ENCODE data around the gene TMEM158.

The TMEM158 gene

GRCh38 chr3:45204136-45204535, 22.0 kb downstream of the TMEM158 start:
- DNase-seq (ENCODE audit: low read depth, low spot score): no peak

GRCh38 chr3:45199837-45200648, 26.0 kb downstream of the TMEM158 start:
- peak; percentile 86 for DNase-seq (ENCODE audit: low read depth, low spot score)

- DNase-seq (ENCODE audit: low read depth, low spot score): no peak
Observed at GRCh38 chr3:45198264-45199260, 27.5 kb downstream of the TMEM158 start.

DNA sequence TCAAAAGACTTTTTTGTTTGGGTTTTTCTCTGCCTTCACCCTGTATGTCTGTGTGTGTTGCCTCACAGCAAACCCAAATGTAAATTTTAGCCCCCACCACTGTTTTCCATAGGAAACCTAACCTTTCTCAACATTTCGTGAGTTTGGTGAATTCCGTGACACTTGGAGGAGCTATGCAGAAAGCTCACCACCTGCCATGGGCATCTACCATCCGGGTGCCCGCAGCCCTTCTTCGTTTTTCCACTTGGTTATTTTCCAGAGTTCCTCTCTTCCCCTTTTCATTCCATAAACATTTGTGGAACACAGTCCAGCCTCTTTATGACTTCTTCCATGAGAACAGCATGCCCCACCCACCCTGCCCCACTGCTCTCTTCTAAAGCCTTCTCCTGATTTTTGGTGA, 31.3 kb downstream of the TMEM158 start:
- no peak for DNase-seq (ENCODE audit: low read depth, low spot score)

DNA sequence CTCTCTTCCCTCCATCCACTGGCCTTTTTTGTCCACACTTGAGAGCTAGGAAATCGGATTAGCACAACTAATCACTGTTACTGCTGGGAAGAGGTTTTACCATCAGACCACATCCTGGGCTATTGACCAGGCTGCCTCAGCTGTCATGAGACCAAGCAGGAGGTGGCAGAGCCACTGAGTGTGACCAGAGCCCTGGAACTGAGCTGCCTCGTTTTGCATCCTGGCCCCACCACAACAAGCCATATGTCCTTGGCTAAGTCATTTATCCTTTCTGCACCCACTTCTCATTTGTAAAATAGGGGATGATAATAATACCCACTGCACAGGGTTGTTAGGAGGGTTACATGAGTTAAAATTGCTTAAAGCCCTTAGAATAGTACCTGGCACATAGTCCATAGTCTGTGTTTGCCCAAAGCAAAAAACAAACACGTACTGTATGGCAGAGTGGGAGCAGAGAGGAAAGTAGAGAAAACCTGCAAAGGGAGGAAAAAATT, 34.1 kb downstream of the TMEM158 start:
- no peak for DNase-seq (ENCODE audit: low read depth, low spot score)

DNA sequence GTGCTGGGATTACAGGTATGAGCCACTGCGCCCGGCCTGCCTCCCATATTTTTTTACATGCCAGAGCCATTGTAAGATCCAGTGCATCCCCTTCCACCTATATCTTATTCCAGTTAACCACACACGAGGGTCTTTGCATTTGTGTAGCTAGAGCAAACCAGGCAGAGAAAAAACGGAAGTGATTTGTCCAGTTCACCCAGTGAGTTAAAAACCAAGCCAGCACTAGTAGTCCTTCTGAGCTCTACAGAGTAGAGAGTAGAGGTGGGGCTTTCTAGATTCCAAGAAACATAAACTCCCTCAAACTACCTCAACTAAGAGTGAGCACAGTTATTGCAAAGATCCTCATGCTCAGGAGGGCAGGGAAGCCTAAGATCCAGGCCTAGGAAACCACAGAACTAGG, 34.7 kb downstream of the TMEM158 start:
- no peak for DNase-seq (ENCODE audit: low read depth, low spot score)

GRCh38 chr3:45188719-45189659, 37.1 kb downstream of the TMEM158 start:
- DNase-seq (ENCODE audit: low read depth, low spot score): no peak

GRCh38 chr3:45187694-45188141, 38.4 kb downstream of the TMEM158 start:
- DNase-seq (ENCODE audit: low read depth, low spot score): no peak

- no peak for DNase-seq (ENCODE audit: low read depth, low spot score)
Observed at GRCh38 chr3:45186871-45187270, 39.2 kb downstream of the TMEM158 start.

GRCh38 chr3:45185461-45185860, 40.6 kb downstream of the TMEM158 start:
- no peak for DNase-seq (ENCODE audit: low read depth, low spot score)

DNA sequence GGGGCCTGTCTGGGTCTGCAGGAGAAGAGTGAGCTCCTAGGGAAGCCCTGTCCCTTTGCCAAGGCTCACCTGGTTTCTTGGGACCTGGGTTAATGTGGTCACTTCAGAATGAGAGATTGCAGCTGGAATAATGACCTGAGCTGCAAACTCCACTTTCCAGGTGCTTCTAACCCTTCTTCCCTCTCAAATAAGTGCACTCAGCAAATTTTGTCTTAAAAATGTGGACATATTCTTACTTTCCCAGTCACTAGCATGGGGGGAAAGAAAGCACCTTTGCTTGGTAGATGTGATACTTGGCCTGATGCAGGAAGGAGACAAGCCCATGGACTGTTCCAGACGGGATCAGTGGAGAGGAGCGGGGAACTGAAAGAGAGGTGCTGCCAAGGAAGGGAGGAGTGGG, 41.0 kb downstream of the TMEM158 start:
- DNase-seq (ENCODE audit: low read depth, low spot score): no peak

- no peak for DNase-seq (ENCODE audit: low read depth, low spot score)
Observed at GRCh38 chr3:45183872-45184262, 42.2 kb downstream of the TMEM158 start.

DNA sequence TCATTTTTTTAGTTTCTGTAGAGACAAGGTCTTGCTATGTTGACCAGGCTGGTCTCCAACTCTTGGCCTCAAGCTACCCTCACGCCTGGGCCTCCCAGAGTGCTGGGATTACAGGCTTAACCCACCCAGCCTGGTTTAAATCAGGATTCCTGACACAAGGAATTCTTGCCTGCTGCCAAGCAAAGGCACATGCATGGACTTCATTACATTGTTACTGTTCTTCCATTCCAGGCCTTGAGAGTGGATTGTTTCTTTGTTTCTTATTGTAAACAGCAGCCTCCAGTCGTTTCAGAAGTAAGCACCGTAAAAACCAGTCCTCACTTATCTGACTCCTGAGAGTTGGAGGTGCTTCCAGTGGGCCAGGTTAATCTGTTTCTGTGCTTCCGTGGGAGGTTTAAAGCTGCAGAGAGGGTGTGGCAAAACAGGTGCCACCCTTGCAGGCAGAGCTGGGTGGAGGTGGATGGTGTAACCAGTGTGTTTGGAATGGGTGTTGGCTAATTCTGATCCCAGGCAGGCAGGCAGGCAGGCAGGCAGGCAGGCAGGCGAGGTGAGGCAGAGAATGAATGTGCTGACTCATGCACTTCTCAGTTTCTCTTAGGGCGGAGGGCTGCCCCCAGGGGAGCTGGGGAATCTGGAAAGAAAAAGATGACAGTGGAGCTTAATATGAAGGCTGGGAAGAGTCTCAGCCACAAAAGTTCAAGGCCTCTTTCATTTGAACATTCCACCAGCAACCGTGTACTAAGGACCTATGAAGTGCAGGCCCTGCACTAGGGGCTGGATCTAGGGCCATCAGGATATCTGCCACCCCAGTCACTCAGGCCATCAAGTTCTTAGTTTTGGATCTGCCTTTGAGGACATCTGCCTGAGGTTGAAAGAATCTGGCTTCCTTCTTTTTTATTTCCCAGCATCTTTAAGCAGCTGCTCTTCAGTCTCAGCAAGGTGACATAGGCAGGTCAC, 42.9 kb downstream of the TMEM158 start:
- DNase-seq (ENCODE audit: low read depth, low spot score): peak; percentile 75

DNA sequence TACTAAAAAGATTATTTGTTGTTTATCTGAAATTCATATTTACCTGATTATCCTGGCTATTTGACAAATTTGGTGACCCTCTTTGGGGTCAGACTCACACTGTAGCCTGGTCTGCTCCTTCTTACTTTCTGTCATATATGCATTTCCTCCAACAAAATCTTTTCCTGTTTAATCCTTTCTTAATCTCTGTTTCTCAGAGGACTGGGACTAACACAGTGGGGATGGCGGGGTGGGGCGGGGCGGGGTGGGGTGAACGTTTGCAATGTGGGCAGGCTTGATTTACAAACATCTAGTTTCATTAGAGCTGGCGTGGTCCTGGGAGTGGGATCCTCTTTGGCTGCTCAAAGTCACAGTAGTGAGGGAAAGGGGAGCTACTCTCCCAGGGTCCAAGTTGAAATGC, 44.6 kb downstream of the TMEM158 start:
- DNase-seq (ENCODE audit: low read depth, low spot score): no peak

- DNase-seq (ENCODE audit: low read depth, low spot score): no peak
Observed at GRCh38 chr3:45180899-45181298, 45.2 kb downstream of the TMEM158 start.

DNA sequence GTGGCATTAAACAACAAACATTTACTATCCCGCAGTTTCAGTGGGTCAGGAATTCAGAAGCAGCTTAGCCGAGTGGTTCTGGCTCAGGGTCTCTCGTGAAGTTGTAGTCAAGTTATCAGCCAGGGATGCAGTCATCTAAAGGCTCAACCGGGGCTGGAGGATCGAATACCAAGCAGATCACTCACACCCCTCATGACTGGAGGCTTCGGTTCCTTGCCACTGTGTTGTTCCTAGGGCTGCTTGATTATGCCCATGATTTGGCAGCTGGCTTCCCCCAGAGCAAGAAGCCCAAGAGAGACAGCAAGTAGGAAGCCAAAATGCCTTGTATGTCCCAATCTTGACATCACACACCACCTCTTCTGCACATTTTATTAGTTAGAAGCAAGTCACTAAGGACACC, 46.0 kb downstream of the TMEM158 start:
- peak; percentile 54 for DNase-seq (ENCODE audit: low read depth, low spot score)

DNA sequence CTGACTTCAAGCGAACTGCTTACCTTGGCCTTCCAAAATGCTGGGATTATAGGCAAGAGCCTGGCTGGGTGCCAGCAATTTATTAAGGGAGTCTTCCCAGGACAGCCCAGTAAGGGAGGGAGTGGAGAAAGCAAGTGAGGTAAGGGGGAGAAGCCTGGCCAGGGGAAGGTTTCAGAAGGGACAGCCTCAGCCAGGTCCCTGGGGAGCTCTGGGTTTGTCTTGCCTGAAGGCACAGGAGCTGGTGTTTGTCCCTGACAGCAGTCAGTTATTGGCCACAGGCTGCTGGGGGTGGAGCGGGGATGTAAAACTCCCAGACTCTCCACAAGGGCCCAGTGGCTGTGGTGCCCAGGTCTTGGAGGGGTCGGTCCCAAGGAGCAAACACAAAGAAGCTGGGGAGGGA, 46.9 kb downstream of the TMEM158 start:
- DNase-seq (ENCODE audit: low read depth, low spot score): no peak

DNA sequence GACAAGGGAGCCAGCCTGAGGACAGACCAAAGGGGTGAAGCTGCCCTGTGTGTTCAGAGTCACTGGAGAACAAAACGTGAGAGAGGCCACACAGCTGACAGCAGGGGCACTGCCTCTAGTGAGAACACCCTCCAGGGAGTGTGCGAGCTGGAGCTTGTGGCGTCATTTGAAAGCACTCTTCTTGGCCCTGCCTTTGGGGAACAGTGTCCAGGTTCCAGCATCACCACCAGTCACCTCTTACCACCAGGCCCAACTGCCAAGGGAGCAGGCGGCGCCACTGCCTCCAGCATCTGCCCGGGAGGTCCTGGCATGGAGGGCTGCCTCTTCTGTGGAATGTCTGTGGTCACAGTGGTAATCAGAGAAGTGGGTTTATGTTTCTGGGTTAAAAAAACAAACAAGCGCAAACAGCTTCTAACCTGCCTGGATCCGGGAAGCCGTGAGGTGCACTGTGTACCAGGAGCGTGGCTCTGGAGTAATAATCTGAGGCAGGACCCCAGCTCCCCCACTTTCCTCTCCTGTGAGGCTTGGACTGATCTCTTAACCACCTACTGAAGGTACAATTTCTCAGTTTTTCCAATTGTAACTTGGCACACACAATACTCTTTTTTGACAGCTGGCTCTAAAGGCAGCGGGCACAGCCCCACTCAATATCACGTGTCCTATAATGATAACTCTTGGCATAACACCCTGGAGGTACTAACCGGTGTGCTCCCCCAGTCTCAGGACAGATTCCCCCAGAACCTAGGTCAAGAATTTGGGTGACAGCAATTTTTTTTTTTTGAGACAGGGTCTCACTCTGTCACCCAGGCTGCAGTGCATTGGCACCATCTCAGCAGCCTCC, 47.7 kb downstream of the TMEM158 start:
- peak; percentile 96 for DNase-seq (ENCODE audit: low read depth, low spot score)

- DNase-seq (ENCODE audit: low read depth, low spot score): no peak
Observed at GRCh38 chr3:45176912-45177311, 49.2 kb downstream of the TMEM158 start.
